T47D (cell line): ENCODE data around the gene PPIF.

Source experiments
- DNase-seq, 2 experiments: peaks; one replicate each; pipeline versions ENCODE4 v3.0.0 to v3.0.0-alpha.2; 2011 to 2012; ENCODE audit warnings: low read depth in 1 of 2, low spot score in 1 of 2
- JUND ChIP-seq: IDR thresholded peaks from 2 replicates; pipeline ENCODE4 v1.6.1; 2012; ENCODE audit warnings: low read depth
- in situ Hi-C: cut with HindIII; loops from 2 replicates; pipeline ENCODE4 v1.10.0; 2016; ENCODE audit warnings: low sequenced_read_pairs, low pct_unique_long_range_greater_than_20kb

Gene PPIF

DNA sequence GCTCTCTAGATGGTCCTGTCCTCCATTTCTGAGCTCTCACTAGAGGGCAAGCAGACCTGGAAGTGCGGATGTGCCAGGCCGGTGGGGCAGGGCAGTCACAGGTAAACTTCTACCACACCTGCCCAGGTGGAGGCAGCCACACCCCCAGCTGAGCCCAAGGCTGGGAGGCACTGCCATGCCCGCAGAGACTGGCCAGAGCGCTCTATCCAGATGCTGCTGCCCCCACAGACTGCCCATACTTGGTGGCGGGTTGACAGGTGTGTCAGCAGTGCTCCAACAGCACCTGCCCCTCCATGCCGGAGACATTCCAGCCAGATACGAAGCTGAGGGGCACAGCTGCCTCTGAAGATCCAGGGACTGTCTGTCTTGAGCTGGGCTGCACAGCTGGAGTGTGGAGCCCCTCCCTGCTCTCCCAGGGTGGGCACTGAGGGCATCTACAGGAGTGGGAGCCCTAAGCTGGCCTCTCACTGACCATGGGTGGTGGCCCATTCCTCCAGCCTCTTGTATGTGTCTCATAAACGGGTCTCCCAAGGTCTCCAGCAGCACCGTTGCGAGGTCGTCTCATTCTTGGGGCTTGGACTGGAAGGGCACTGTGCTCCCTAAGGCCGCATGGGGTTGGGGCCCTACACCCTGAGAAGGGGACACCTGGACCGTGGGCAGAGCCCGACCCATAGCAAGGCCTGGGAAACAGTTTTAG is 38.2 kb upstream of the PPIF start:
- no peak for TF ChIP-seq JUND
- no peak for DNase-seq
- in situ Hi-C loops = no loop called here

DNA sequence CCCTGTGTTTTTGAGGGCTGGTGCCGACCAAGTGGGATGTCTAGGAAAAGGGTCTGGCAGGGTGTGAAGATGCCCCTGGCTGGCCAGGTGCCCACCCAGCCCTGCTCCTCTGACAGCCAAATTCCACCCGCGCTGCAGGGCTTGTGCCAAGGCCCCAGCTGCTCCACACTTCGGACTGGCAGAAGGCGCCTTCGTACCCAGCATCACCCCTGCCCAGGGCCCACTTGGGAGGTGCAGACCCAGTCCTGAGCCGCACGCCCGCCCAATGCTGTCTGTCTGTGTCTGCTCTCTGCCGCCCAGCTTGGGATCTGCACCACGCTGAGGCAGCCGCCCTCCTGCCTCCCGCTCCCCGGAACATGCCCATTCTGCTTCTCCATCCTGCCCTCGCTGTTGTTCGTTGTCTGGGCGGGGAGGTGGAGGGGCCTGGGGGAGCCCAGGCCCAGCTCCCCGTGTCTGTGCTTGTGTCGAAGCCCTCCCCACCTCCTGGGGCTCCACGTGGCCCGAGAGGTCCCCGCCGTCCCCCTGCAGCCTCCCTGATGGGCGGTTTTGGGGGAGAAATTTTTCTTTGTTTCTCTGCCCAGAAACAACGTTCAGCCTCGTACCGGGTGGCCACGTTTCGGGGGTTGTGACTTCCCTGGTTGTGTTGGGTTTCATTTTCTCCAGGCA is 36.9 kb upstream of the PPIF start:
- in situ Hi-C loops = no loop called here

DNA sequence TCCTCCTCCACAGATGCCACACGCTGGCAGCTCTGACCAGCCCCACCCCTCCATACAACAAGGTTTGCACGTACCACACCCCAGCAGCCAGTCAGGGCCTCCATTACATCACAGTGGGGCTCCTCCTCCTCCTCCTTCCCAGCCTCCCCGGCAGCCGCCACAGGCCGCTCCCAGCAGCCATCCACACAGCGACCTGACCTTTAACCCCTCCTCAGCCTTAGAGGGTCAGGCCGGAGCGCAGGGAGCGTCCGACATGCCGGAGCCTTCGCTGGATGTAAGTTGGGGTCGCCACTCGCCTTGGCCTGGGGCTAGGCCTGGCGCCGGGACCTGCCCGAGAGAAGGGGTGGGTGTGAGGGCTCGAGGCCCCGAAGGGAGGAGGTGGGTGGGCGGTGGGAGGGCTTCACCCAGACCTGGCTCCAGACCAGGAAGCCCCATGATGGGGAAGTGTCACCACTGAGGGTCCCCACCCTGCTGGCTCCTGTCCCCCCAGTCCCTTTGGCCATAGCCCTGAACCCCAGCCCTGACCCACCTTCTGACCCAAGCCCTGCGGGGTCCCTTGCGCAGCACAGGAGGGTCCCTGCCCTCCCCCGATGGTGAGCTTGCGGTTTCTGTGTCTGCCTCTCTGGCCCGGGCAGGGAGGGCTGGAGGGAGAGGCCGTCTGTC is 36.2 kb upstream of the PPIF start:
- in situ Hi-C loops = no loop called here

More for the DNA sequence above, 36.9 kb upstream of the PPIF start:
- DNase-seq = no peak
- no peak for TF ChIP-seq JUND

DNA sequence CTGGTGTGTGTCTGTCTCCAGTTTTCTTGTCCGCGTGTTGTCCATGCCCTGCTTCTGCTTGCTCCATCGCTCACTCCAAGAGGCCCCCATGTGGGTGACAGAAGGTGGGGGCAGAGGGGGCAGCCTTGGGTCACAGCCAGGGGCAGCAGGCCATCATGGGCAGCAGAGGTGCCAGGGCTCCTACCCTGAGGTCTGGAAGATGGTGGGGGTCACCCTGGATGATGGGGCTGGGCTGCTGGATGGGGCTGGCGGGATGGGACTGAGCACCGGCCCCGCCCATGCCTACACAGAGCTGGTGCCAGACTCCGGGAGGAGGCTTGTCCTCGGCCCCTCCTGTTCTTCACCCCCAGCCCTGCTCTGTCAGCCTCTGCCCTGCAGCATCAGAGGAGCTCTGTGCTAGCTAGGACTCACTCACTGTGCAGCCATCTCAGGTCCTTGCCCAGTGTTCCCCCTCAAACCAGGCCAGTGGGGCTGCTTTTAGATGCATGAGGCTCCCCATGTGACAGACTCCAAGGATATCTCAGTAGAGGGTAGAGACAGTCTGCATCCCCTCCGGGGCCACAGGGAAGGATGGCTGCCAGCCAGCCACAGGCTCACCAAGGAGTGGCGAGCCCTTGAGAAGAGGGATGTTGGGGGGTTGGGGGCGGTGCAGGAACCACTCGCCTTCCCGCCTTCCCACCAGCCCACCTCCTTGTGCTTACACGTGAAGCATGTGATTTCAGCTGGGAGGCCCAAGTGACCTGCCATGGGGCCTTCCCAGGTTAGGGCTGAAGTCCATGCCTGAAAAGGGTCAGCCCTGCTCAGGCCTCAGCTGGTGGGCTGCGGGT is 35.5 kb upstream of the PPIF start:
- TF ChIP-seq JUND = no peak
- in situ Hi-C loops = no loop called here
- DNase-seq = no peak

More for the DNA sequence above, 36.2 kb upstream of the PPIF start:
- TF ChIP-seq JUND = no peak
- no peak for DNase-seq

DNA sequence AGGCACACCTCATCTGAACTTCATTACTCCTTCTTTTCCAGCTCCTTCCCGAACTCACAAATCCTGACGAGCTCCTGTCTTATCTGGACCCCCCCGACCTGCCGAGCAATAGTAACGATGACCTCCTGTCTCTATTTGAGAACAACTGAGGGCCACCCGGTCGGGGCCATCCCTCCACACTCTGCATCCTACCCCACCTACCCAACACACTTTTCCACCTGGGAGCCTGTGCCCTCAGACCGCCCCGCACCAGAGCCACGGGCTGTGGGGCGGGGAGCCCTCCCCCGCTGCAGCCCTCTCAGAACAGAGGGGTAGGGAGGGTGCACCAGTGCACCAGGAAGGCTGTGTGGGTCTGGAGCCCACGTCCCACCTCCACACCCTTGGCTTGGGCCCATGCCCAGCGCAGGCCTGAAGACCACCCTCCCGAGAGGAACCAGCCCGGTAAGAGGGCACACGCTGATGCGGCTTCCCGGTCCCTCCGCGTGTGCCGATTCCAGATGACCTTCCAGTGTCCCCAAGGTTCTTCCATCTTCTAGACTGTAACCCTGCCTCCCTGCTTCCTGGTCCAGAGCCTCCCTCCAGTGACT is 34.6 kb upstream of the PPIF start:
- DNase-seq = no peak
- TF ChIP-seq JUND = no peak
- in situ Hi-C loops = no loop called here

DNA sequence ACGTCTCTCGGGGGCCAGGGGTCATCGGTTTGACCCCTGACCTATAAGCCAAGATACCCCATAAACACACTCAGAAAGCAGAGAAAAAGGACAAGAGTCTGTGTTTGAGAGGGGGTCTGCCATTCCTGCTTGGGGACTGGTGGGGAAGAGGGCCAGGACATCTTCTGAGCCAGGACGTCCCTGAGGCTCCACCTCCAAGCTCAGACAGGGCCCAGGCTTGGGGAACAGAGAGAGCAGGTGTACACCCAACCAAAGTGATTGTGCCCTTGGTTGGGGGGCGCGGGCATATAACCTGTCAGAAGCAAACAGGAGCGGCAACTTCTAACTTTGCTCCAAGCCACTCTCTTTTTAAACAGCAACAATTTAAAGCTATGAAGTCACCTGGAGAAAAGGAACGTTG is 33.9 kb upstream of the PPIF start:
- DNase-seq = no peak
- no peak for TF ChIP-seq JUND
- in situ Hi-C loops = no loop called here

DNA sequence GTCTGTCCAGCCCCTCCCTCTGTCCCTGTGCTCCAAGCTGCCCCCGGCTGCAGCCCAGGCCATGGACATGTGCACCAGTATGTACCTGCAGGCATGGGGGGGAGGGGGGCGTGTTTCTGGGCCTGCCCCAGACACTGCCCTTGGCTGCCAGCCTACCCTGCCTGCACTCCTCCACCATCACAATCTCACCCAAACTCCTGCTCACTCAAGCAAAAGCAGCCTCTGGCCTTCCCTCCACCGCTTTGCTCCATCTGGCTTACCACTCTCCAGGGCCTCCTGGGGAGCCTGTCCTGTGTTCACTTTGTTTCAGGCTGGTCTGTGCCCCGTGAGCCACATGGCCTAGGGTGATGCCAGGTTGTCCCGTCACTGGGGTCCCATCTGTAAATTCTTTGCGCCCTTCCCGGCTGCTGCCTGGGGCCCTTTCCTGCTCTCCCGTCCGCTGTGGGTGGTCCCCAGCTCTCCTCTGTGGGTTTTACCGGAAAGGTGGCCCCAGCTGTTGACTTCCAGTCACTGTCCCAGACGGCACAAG is 33.3 kb upstream of the PPIF start:
- no peak for DNase-seq
- no peak for TF ChIP-seq JUND
- in situ Hi-C loops = no loop called here

DNA sequence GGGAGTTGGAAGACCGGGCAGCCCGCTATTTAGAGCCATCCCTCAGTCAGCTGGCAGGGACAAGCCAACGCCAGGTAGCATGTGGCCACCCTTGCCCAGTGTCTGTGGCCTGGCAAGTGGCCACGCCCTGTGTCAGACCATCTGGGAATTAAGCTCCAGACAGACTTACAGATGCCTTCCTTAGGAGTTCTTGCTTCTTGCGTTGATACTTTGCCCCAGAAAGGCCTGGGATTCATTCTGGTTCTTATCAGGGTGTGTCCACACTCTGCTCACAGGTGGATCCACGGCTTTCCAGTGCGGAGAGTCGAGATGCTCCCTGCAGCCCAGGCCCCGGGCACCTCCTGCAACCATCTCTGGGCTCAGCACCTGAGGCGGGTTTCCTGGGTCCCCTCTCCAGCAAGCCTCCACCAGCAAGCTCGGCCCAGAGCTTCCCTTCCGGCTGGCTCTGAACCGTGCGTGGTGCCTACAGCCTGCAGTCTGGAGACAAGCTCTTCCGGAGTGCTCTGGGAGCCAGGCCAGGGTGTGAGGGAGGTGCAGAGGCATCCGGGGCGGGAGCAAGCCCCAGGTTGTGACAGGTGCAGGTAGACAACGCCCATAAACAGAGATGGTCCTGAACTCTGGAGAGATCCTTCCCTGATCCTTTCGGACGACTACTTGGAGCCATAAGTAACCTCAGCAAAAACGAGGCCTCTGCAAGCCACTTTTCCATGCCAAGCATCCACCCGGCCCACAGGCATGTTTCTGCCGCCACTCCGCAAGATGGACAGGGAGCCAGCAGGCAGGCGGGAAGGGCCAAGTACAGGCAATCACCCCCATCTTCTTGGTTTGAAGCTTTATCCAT is 32.3 kb upstream of the PPIF start:
- TF ChIP-seq JUND = no peak
- DNase-seq = no peak
- in situ Hi-C loops = no loop called here

DNA sequence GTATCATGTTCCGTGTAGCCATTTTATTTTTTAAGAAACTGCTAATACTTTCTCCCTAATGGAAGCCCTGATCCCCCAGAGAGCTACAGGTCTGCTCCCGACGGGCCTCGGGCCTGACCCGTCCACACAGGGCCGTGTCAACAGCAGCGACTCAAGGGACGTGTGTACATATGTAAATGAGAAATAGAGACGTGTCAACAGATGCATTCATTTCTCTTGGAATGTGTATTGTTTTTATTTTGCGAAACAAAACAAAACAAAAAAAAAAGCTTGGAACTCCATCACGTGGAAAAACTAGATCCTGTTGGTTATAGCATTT is 31.7 kb upstream of the PPIF start:
- no peak for DNase-seq
- no peak for TF ChIP-seq JUND
- in situ Hi-C loops = no loop called here

DNA sequence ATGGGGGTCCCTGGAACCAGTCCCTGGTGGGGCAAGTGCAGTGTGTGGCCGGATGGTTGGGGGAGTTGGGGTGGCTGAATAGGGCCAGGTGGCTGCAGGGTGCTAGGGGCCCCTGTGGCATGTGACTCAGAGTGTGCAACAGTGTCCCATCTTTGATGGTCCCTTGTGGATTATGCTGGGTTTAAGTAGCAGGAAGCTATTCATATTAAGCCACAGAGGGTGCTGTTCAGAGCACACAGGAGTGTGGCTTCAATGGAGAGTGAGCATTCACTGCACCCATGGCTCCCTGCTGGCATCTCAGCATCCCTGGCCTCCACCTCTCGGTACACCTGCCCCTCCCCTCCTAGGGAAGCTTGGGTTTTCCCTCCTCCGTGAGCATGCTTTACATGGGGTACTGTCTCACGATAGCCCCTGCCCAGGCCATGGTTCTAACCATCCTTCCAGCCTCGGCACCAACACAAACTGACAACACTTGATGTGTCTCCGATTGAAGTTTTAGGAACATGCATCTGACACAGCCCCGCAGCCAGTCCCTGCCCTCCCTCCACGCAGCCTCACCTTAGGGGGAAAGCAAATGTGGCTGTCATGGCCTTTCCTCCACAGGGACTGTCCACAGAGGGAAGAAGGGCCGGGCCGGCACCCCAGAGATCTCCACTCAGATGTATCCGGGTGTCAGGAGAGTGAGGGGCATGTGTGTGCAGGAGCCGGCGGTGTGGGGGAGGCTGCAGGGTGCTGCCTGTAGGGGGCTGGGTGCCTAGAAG is 30.4 kb upstream of the PPIF start:
- TF ChIP-seq JUND = no peak
- DNase-seq = no peak
- in situ Hi-C loops = no loop called here

DNA sequence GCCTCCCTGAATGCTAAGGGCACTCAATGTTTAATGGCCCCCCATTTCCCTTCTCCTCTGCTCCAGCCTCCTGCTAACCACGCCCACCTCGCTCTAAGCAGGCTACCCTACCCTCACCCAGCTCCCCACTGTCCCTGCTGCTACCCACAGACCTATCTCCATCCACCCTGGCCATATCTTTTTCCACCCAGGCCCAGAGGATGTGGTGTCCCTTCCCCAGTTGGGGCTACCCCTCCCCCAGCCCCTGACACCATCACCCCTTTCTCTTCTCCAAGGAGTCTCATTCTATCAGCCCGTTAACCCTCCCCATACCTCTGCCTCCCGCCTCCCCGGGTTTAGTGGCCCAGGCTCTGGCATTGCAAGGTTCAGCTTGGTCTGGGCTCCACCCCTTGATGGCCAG is 28.9 kb upstream of the PPIF start:
- in situ Hi-C loops = no loop called here
- no peak for DNase-seq
- no peak for TF ChIP-seq JUND
